ENCODE data around the gene CTSZ. TPM values are rescaled to one million over a fixed set of nuclear protein-coding genes. Genes with fewer than 3 reads are reported as not detected.

The CTSZ gene
- total RNA-seq, 1 donor from 2014 or later = 34.2 TPM

GRCh38 chr20:58945965-58946631, 61.0 kb downstream of the CTSZ start:
- H3K27me3 ChIP-seq = no peaks in the 10 kb centered on the region
- no peak overlapping the region for H3K4me2 ChIP-seq
- no peak overlapping the region for H3K9ac ChIP-seq
- no peaks in the 10 kb centered on the region for H3K36me3 Mint-ChIP-seq
- H3K4me1 Mint-ChIP-seq = no peaks in the 10 kb centered on the region
- no peak overlapping the region for H3K4me3 ChIP-seq
- no peaks in the 10 kb centered on the region for H3K27me3 Mint-ChIP-seq (ENCODE audit: insufficient read depth, low read depth)
- H3K27ac ChIP-seq = no peak overlapping the region
- H3K9me3 Mint-ChIP-seq = no peaks in the 10 kb centered on the region
- no peaks in the 10 kb centered on the region for H4K20me1 ChIP-seq (ENCODE audit: low read depth)
- H3F3A ChIP-seq (ENCODE audit: low read depth) = no peaks in the 10 kb centered on the region
- TF ChIP-seq EZH2phosphoT487 (IDR thresholded peaks at IDR 0.05) (no peak), CTCF (IDR thresholded peaks at IDR 0.05) (no peak), EZH2 (IDR thresholded peaks at IDR 0.05) (no peak)
- H3K9me3 ChIP-seq (ENCODE audit: low read depth) = no peaks in the 10 kb centered on the region
- no peak for DNase-seq (ENCODE audit: low spot score)
- H3K27ac Mint-ChIP-seq = no peak overlapping the region
- no peaks in the 10 kb centered on the region for H3K4me1 ChIP-seq
- H3K4me3 Mint-ChIP-seq = no peak overlapping the region
- no peaks in the 10 kb centered on the region for H3K79me2 ChIP-seq (ENCODE audit: low read depth)
- H3K36me3 ChIP-seq = no peaks in the 10 kb centered on the region
- H2AFZ ChIP-seq (replicated peaks) = no peak overlapping the region

Other genes starting within 250 kb of the CTSZ start
- gene GNAS-AS1, start 156.4 kb downstream of the CTSZ start, total RNA-seq (ENCODE audit: low replicate concordance) = 5.8 and 6.4 TPM in 2 replicates
- 794 and 973 TPM in 2 replicates for gene GNAS, start 154.5 kb downstream of the CTSZ start, total RNA-seq (ENCODE audit: low replicate concordance)
- gene NELFCD, start 26.0 kb downstream of the CTSZ start, total RNA-seq (ENCODE audit: low replicate concordance) = 58.9 and 59.2 TPM in 2 replicates
- gene TUBB1, start 12.2 kb upstream of the CTSZ start, total RNA-seq (ENCODE audit: low replicate concordance) = not detected in 2 replicates
- 24.3 and 29.7 TPM in 2 replicates for gene ATP5F1E, start 25.1 kb upstream of the CTSZ start, total RNA-seq (ENCODE audit: low replicate concordance)
- gene PRELID3B, start 35.5 kb upstream of the CTSZ start, total RNA-seq (ENCODE audit: low replicate concordance) = 41.3 and 78.8 TPM in 2 replicates
- gene ZNF831, start 156.6 kb upstream of the CTSZ start, total RNA-seq (ENCODE audit: low replicate concordance) = not detected in 2 replicates